Activated CD8-positive, alpha-beta memory T cell treated with anti-CD3 and anti-CD28 coated beads, Interleukin-2, amount 50 U/mL, for 24 hours (primary cell): ENCODE results near the gene TFDP1.
"Not testable (repeated sequence)": the region's sequence is repeated elsewhere in the genome, so short reads cannot be mapped to it uniquely, and the experiment has no call there.

ENCODE experiments used
- DNase-seq: peaks from one replicate; pipeline ENCODE4 v3.0.0-alpha.2; 2020; ENCODE audit errors: extremely low read depth

Gene TFDP1

DNA sequence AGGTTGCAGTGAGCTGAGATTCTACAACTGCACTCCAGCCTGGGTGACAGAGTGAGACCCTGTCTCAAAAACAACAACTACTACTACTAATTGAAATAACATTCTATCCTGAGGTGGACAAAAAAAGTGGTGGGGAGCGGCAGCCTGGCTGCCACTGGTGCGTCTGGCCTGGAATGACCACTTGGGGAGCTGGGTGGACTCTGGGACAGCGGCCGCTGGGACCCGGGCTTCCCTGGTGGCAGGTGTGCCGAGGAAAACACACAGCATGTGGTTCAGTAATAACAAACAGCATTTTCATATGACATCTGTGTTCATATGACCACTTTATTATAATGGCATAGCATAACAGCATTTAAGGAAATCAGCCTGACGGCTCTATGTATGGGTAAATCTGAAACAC, 33.9 kb downstream of the TFDP1 start:
- no peak for DNase-seq

DNA sequence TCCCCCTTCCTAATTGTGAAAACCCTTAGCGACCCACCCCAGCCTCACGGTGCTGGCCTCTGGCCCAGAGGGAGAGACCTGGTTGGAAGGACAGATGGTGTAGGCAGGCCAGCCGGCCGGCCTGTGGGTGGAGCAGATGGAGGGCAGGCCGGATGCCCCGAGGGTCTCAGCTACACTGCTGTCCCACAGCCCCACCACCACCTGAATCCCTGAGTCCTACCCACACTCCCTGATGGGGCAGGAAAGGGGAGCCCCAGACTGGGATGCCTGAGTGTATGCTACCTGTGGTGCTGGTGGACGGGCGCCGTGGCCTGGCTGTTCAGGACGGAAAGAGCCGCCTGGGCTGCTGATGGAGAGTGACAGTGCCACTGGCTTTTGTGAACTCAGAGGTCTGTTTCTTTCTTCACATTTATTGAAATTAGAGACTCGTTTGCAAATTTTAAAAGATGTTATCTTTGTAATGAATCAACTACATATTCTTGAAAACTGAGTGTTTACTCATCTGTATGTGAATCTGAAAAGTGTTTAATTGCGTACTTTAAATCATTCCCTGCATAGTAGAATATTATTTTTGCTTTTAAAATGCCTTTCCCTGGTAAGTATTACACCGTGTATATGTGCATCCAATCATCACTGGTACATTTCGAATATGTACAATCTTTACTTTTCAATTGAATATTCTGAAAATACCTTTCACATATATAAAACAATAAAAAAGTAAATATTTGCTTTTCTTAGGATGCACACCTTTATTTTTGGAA, 35.7 kb downstream of the TFDP1 start:
- no peak for DNase-seq

DNA sequence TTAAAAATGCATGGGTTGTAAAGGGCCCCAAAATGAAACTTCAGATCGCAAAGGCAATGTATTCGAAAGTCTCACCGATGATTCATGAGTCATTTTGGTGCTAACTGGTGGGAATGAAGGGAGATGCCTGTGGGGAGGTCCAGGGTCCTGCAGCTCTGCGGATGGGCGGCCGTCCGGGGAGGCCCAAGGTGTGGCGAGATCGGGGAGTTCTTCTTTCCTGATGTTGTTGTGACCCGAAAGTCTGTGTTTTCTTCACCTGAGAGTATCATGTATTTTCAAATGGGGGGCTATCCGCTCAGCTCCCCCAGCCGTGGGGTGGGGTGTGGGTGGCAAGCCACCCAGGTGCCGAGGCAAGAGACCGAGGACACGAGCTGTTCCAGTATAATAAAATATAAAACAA, 36.5 kb downstream of the TFDP1 start:
- no peak for DNase-seq

DNA sequence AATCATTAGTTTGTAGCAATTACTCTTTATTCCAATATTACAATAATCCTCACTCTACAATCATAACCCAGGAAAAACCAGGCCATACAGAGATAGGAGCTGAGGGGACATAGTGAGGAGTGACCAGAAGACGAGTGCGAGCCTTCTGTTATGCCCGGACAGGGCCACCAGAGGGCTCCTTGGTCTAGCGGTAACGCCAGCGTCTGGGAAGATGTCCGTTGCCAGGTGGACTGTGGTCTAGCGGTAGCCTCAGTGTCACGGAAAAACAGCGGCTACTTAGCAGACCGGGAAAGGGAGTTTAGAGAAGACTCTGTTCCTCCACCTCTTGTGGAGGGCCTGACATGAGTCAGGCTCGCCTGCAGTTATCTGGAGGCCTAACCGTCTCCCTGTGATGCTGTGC, 36.9 kb downstream of the TFDP1 start:
- not testable (repeated sequence) for DNase-seq

DNA sequence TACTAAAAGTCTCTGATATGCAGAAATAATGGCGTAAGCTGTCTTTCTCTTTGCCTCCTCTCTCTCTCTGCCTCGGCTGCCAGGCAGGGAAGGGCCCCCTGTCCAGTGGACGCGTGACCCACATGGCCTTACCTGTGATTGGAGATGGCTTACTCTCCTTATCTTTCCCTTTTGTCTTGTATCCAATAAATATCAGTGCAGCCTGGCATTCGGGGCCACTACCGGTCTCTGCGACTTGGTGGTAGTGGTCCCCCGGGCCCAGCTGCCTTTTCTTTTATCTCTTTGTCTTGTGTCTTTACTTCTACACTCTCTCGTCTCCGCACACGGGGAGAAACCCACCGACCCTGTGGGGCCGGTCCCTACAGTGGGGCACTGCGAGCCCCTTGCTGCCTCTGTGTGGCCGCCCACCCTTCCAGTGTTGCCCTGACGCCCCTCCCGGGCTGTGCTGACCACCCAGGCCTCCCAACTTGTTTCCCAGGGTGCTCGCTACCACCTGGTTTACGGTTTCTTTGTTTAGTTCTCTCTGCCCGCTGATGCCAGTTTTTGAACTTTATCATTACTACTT, 37.5 kb downstream of the TFDP1 start:
- DNase-seq = not testable (repeated sequence)

DNA sequence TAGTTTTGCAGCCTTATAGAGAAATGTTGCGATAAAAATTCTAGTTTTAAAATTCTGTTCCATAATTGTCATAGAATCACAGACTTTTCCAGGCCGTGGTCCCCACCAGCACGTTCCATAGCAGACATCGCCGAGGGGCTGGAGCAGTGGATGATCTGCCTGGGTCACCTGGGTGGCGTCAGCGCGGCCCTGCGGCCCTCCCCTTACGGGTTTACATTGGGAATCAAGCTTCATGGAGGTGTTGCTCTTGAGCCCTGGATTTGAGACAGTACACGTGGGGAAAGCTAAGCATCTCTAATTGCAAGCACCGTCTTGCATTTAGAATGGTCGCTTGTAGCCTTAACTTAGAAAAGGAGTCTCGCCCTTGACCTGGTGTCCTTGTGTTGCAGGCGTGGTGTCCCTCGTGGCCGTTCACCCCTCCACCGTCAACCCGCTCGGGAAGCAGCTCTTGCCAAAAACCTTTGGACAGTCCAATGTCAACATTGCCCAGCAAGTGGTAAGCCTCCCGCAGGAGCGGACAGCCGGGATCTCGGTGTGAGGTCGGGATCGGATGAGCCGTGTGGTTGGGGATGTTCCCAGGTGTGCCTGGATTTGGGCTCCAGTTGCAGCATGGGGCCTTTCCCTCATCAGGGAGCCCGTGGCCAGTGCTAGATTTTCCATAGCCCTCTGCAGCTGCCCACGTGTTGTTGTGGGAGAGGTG, 38.4 kb downstream of the TFDP1 start:
- DNase-seq = no peak

DNA sequence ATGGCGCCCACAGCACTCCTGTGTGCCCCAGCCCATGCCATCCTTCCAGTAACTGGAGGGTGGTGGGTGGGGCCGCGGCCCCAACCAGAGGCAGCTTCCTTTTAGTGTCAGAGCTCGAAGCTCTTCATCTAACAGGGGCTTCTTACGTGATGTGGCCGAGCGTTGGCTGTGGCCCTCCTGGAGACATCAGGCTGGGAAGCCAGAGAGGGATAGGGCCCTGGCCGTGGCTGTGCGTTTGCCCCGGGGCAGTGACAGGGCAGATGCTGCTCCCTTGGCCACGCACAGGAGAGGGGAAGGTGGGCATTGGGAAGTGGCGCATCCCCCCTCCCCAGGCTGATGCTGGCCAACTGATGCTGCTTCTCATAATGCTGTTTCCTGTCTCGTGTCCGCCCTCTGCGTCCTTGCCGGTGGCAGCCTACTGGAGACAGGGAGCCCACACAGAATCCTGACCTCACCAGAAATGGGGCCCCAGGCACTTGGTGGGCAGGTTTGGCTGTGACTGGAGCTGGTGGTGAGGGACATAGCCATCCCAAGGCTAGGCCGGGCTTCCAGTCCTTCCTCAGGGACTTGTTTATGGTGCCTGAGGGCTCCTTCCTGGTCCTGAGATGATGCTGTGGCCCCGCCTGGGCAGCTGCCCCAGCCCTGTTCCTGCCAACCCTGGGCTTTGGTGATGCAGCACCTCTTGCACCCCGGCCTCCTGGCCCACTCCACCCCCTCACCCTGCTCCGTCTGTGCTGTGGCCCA, 39.1 kb downstream of the TFDP1 start:
- no peak for DNase-seq

DNA sequence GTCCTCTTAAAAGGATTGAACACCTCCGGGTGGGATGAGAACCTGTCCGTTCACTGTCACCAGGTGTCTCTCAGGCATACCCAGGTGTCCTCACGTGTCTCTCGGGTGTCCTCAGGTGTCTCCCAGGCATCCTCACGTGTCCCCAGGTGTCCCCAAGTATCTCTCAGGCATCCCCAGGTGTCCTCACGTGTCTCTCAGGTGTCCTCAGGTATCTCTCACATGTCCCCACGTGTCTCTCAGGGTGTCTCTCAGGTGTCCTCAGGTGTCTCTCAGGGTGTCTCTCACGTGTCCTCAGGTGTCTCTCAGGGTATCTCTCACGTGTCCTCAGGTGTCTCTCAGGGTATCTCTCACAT, 39.7 kb downstream of the TFDP1 start:
- no peak for DNase-seq

DNA sequence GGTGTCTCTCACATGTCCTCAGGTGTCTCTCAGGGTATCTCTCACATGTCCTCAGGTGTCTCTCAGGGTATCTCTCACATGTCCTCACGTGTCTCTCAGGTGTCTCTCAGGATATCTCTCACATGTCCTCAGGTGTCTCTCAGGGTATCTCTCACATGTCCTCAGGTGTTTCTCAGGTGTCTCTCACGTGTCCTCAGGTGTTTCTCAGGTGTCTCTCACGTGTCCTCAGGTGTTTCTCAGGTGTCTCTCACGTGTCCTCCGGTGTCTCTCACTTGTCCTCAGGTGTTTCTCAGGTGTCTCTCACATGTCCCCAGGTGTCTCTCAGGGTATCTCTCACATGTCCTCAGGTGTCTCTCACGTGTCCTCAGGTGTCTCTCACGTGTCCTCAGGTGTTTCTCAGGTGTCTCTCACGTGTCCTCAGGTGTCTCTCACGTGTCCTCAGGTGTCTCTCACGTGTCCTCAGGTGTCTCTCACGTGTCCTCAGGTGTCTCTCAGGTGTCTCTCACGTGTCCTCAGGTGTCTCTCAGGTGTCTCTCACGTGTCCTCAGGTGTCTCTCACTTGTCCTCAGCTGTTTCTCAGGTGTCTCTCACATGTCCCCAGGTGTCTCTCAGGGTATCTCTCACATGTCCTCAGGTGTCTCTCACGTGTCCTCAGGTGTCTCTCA, 40.2 kb downstream of the TFDP1 start:
- DNase-seq = not testable (repeated sequence)

DNA sequence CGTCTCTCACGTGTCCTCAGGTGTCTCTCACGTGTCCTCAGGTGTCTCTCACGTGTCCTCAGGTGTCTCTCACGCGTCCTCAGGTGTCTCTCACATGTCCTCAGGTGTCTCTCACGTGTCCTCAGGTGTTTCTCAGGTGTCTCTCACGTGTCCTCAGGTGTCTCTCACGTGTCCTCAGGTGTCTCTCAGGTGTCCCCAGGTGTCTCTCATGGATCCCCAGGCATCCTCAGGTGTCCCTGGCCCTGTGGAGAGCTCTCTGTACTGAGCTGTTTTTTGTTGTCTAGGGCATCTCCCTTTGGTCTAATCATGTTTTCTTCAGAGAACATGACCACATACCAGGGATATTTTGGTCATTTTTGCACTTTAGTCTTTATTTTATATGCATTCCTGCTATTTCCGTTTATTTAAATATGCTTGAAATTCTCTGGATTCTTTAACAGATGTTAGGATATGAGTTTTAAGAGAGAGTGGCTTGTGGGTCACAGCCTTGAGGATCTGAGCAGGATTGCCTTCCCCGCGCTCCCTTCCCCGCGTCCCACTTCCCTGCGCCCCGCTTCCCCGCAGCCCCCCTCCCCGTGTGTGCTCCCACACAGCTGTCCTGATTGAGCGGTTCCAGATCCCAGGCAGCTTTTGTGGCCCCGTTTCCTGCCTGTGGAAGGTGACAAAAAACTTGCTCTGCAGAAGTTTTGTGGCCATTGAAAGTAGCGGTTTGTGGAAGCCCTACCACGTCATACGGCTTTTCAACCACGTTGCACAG, 41.6 kb downstream of the TFDP1 start:
- no peak for DNase-seq

DNA sequence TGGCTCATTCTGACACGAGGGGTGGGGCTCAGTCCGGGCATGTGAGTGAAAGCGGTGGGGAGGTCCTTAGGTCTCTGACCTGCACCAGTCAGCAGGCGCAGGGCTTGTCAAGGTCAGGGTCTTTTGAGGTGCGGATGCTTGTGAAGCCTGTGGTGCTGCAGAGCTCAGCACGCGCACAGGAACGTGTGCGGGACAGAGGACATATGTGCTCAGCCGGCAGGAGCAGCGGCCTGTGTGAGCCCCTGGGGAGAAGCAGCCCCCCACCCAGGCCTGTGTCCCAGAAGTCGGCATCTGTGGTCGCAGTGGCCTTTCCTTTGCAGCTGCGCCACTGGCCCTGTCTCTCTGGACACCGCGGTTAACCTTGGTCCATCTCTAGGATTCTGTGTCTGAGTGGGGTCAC, 42.6 kb downstream of the TFDP1 start:
- no peak for DNase-seq

DNA sequence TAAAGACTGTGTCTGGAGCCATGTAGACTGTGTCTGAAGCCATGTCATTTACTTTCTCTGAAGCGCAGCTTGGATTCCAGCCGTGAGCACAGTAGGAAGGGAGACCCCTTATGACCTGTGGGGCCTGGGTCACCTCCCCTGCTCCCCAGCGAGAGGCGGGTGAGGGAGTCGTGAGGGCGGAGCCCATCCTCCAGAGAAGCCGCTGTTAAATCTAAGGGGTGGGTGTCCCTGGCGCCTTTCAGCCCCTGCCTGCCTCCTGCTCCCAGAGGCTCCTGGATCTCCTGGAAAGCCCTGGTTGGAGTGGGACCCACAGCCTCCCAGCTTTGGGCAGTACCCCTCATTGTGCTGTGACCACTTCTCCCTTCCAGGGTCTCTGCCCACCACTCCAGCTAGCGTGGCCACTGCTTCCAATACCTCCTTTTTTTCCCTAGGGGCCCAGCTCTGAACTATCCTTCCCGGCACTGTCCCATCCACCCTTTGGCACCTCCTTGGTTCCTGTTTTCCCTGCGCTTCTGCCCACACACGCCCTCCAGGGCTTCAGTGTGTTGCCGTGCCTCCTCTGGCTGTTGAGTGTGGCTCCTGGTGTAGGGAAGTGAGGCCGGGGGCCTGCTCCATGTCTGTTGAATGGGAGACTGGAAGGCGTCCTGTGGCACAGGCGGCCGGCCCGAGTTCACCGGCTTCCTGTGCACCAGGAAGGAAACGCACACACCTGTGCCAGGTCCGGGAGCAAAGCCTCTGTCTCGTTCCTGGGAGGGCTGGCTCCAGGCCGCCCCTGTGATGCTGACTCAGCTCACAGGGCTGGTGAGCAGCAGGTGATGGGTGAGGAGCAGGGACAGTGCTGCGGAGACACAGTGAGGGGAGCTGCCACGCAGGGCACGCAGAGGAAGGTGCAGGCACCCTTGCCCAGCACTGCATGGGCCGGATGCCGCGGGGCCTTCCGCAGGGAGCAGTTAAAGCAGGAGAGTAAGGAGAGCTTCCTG, 44.0 kb downstream of the TFDP1 start:
- no peak for DNase-seq

DNA sequence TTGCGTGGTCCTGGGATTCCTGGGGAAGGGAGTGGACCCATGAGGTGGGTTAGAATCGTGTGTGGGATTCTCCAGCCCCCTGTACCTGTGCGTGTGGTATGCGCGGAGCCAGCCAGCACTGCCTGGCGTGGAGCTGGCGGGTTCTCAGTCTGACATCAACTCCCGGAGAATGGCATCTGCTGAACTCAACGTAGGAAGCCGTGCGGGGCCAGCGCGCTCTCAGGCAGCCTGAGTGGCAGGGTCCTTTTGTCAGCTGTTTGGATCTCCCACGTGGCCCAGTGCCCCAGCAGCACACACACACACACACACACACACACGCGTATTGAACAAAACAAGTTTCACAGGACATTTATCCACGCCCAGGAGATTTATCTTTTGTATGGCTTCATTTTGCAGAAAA, 45.3 kb downstream of the TFDP1 start:
- DNase-seq = no peak

DNA sequence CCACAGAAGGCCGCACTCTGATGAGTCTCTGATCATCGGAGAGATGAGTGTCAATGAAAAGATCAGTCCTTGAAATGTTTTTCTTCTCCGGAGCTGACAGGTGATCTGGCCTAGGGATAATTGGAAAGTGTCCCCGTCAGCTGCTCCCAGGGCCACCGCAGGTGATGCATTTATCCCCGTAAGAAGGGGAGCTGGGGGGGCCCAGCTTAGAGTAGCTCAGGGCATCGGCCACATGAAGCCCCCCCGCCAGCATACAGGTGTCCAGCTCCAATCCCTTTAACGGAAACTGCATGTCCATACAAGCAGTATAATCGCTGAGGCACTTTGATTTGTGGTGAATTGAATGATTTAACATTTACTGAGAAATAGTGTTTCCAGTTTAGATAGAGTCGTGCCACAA, 45.7 kb downstream of the TFDP1 start:
- DNase-seq = no peak

DNA sequence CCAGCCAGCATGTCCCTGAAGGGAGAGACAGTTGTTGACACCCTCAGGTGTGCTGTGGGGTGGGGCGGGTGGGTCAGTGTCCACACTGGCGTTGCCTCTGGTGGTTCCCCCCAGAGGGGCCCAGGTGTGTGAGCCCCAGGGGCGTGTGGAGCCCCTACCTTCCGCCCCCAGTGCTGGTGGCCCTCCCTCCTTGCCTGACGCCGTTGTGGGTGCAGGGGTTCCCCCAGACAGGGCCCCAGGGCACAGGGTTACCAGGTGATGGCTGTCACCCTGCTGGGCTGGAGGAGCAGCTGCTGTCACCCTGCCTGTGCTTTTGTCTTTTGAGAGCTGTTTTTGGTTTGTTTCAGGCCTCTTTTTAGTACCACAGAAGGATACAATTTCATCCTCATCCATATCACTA, 46.3 kb downstream of the TFDP1 start:
- no peak for DNase-seq

DNA sequence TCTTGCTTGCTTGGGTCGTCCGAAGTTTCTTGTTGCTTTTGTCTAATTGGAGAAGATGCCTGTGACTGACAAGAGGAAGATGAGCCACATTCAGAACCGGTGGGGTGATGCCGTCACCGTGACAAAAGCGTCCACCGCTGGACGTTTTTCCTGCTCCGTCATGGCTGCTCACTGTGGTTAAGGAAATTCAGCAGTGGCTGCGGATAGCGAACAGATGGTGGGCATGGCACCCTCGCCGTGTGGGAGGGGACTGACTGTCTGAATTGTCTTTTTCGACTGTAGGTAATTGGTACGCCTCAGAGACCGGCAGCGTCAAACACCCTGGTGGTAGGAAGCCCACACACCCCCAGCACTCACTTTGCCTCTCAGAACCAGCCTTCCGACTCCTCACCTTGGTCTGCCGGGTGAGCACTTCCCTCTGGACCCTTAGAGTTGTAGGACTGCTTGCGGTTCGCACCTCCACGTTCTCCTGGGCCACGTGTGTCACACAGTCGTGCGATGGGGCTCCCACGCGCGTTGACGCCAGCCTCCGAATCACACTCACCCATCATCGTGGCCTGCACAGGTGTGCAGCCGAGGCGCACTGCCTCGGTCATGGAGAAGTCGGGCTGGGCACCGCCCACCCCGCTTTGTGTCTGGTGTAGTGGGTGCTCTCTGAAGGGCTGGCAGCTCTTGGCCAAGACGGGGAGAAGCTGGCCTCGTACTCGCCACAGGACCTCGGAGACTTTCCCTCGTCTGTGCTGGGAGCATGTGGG, 47.0 kb downstream of the TFDP1 start:
- no peak for DNase-seq

DNA sequence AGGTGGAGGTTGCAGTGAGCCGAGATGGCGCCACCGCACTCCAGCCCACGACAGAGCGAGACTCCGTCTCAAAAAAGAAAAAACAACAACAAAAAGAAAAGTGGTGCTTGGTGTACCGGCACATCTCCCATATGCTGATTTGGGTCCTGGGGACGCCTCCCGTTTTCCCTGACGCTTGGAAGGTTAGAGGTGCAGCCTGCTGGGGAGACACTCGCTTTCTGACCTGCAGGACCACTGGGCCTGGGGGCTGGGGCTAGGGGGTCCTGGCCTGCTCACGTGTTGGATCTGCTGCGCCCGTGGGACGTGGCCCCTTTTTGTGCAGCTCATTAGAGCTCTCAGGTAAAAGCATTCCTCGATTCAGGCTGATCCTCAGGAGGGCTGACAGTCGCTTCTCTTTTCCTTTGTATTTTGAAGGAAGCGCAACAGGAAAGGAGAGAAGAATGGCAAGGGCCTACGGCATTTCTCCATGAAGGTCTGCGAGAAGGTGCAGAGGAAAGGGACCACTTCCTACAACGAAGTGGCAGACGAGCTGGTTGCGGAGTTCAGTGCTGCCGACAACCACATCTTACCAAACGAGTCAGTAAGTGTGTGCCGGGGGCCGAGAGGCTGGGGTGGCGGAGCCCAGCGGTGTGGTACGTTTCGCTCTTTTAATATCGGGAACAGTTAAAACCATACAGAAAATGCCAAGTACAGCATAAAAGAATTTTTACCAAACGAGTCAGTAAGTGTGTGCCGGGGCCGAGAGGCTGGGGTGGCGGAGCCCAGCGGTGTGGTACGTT, 48.3 kb downstream of the TFDP1 start:
- DNase-seq = no peak

DNA sequence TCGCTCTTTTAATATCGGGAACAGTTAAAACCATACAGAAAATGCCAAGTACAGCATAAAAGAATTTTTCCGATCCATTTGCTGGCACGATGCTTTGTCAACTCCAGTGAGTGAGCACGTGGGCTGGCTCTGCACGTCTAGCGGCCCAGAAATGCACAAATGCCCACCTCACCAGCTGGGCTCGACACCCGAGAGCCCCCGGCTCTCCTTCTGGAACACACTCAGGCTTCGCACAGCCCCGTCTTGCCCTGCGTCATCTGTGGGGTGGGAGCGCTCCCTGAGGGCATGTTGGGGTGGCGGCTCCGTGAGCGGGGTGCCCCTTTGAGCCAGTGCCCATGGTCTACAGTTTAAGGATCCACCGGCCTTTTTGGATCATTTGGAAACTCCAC, 48.9 kb downstream of the TFDP1 start:
- DNase-seq = no peak
